ENCODE results near the gene RGR.

RGR gene

DNA sequence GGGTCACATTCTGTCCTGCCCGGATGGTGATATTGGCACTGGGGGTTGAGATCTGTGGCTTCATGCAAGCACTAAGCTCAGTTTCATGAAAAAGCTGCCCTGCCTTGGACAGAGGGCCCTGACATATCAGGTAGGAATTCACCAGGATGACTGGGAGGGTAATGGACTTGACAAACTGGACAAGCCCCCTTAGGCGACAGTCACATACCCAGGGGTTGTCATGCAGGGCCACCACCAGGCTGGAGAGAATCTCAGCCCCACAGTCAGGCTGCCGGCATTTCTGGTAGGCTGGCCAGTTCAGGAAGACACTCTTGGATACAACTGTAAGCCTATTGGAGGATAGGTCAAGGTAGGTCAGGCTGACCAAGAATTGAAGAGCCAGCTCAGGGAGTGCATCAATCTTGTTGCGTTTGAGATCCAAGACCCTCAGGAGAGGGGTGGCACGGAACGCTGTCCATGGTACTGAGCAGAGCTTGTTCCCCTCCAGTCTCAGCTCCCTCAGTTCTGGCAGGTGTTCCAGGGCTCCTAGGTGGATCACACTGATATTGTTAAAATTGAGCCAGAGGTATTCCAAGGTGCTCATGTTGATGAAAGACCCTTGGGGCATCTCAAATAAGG lies 20.3 kb upstream of the RGR start:
- no peaks in the 10 kb centered on the region for H3K36me3 ChIP-seq (replicated peaks)
- DNase-seq = no peak
- no peak overlapping the region for H3K4me3 ChIP-seq (ENCODE audit: low read depth, low read length)
- no peaks in the 10 kb centered on the region for H3K27me3 ChIP-seq (replicated peaks)
- in situ Hi-C loops (cut with HindIII; ENCODE audit: low pct_ligation_motif_present, low sequenced_read_pairs) = no loop called here
- no peak overlapping the region for H3K27ac ChIP-seq
- TF ChIP-seq, protein P1, sequence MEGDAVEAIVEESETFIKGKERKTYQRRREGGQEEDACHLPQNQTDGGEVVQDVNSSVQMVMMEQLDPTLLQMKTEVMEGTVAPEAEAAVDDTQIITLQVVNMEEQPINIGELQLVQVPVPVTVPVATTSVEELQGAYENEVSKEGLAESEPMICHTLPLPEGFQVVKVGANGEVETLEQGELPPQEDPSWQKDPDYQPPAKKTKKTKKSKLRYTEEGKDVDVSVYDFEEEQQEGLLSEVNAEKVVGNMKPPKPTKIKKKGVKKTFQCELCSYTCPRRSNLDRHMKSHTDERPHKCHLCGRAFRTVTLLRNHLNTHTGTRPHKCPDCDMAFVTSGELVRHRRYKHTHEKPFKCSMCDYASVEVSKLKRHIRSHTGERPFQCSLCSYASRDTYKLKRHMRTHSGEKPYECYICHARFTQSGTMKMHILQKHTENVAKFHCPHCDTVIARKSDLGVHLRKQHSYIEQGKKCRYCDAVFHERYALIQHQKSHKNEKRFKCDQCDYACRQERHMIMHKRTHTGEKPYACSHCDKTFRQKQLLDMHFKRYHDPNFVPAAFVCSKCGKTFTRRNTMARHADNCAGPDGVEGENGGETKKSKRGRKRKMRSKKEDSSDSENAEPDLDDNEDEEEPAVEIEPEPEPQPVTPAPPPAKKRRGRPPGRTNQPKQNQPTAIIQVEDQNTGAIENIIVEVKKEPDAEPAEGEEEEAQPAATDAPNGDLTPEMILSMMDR (IDR thresholded peaks at IDR 0.05; ENCODE audit: low read depth, low read length, missing control alignments) = no peak

DNA sequence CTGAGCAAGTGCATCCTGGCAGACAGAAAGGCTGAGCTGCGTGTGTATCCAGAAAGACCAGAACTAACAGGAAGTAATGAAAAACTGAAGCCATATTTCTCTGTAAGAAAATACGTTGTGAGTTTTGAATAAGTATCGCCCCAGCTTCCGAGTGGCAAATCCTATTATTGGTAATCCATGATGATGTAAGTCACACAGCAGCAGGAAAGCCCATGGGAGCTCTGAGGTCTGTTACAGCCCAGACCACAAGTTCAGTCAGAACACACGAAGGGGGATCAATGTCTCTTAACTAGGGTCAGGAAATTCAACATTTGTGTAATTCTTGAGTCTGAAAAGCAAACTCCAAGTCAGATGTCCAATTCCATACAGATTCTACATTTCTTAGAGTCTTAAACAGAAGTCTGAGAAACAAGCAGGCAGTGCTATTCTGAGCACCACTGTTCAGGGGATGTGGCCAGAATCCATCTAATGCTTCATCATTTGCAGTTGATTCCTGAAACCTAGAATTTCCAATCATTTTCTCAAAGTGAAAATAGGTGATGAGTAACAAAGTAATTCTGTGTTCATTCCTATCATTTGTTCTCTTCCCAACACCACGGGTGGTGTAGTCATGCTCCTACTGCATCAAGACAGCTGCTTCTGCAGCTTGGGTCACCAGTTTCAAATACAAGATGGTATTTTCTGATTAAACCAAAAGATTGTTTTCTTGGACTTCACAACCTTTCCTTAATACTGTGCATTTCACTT lies 19.3 kb upstream of the RGR start, which contains the start of gene LRIT2:
Gene LRIT2 (minus strand): TSS at position 118 of the 747 bp plus-strand sequence. CDS start 24 bp downstream, at position 94.
- in situ Hi-C loops (cut with HindIII; ENCODE audit: low pct_ligation_motif_present, low sequenced_read_pairs) = no loop called here
- no peak for DNase-seq
- TF ChIP-seq, protein P1 (IDR thresholded peaks at IDR 0.05; ENCODE audit: low read depth, low read length, missing control alignments) = no peak

DNA sequence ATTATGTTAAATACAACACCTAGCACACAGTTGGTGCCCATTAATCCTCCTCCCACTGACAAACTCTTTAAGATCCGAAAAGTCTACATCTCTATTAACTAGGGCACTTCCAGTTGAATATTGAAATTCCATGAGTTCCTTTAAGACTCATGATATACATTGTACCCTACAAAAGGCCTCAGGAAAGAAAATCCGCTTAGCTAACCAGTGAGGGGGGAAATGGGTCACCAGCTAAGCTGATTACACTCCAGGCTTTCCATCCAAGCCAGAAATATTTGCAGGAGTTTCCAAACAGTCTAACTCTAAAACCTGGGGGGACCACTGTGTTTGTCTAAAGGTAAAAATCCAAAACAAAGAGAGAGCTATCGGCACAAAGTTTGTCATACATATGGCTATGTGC lies 18.2 kb upstream of the RGR start:
- Histone ChIP-seq H3K4me3 (ENCODE audit: low read depth, low read length) (no peak overlapping the region), H3K36me3 (replicated peaks) (no peaks in the 10 kb centered on the region), H3K27me3 (replicated peaks) (no peaks in the 10 kb centered on the region), H3K27ac (no peak overlapping the region)
- TF ChIP-seq, protein P1 (IDR thresholded peaks at IDR 0.05; ENCODE audit: low read depth, low read length, missing control alignments) = no peak
- in situ Hi-C loops (cut with HindIII; ENCODE audit: low pct_ligation_motif_present, low sequenced_read_pairs) = no loop called here
- no peak for DNase-seq

More for the DNA sequence above, 19.3 kb upstream of the RGR start, which contains the start of gene LRIT2:
- H3K27me3 ChIP-seq (replicated peaks) = no peaks in the 10 kb centered on the region
- no peaks in the 10 kb centered on the region for H3K36me3 ChIP-seq (replicated peaks)
- no peak within 1 kb of the TSS for H3K27ac ChIP-seq
- H3K4me3 ChIP-seq (ENCODE audit: low read depth, low read length) = no peak within 1 kb of the TSS

DNA sequence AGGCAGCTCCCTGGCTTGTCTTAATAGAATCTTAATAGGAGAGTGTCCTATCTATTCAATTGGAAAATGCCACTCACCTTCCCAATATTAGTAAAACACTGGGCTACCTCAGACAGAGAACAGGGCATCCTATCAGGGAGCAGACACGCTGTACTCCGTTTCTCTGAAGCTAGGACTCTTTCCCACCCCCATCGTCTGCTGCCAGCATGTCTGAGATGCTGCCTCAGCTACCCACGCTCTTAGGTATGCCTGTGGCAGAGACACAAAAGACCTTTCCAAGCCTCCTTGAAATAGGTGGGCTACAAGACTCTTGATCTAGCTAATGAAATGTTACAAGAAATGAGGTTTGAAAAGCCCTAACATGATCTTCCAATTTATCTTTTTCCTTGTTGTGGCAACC lies 17.0 kb upstream of the RGR start:
- no peak for DNase-seq
- Histone ChIP-seq H3K27ac (no peak overlapping the region), H3K4me3 (ENCODE audit: low read depth, low read length) (no peak overlapping the region), H3K36me3 (replicated peaks) (no peaks in the 10 kb centered on the region), H3K27me3 (replicated peaks) (no peaks in the 10 kb centered on the region)
- TF ChIP-seq, protein P1 (IDR thresholded peaks at IDR 0.05; ENCODE audit: low read depth, low read length, missing control alignments) = no peak
- in situ Hi-C loops (cut with HindIII; ENCODE audit: low pct_ligation_motif_present, low sequenced_read_pairs) = no loop called here

DNA sequence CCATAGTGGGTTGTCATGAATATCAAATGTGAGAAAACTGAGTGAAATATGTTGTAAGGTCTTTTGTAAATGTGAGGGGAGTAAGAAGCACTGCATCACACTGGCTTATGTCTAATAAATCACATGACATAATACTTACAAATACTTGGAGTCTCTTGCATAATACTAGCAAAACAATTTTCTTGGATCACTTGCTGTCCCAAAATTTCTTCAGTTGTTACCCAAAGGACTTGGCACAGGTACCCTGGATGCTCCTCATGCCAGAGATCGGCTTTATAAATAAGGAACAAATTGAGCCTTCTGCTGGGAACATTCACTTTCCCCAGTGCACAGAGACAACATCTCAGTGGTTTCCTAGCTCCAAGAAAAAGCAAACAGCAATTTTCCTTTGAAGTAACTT lies 14.5 kb upstream of the RGR start:
- Histone ChIP-seq H3K27ac (no peak overlapping the region), H3K4me3 (ENCODE audit: low read depth, low read length) (no peak overlapping the region), H3K36me3 (replicated peaks) (no peaks in the 10 kb centered on the region), H3K27me3 (replicated peaks) (no peaks in the 10 kb centered on the region)
- TF ChIP-seq, protein P1 (IDR thresholded peaks at IDR 0.05; ENCODE audit: low read depth, low read length, missing control alignments) = no peak
- in situ Hi-C loops (cut with HindIII; ENCODE audit: low pct_ligation_motif_present, low sequenced_read_pairs) = no loop called here
- DNase-seq = no peak

Data from brain microvascular endothelial cell (primary cell).